Heart right ventricle (tissue), 16 donors: ENCODE data around the gene LBX1. TPM values are rescaled to one million over a fixed set of nuclear protein-coding genes. Genes with fewer than 3 reads are reported as not detected.
A peak's percentile ranks its signal among the peaks of the same experiment; 100 is the strongest.

ENCODE experiments used
- ATAC-seq, 8 donors: fragments of 200-7000 bp; cut with Tn5 transposase; one replicate each; pipeline ENCODE4 v1.9.1; 2020; ENCODE audit warnings: mild to moderate bottlenecking in 8 of 8, moderate library complexity in 8 of 8, moderate number of reproducible peaks in 1 of 8
- DNase-seq, 2 donors: peaks; one replicate each; pipeline ENCODE4 v3.0.0-alpha.2; 2020
- H3K27ac ChIP-seq, 10 donors: fragments of 200-600 bp; sonication (generic) in 2 of 10; one replicate each; pipeline versions ENCODE4 v1.5.0 to v1.8.0; 2020 to 2022; ENCODE audit warnings: mild to moderate bottlenecking in 3 of 10
- H3K27me3 ChIP-seq, 7 donors: fragments of 200-600 bp; one replicate each; pipeline ENCODE4 v1.8.0; 2021 to 2022; ENCODE audit warnings: mild to moderate bottlenecking in 2 of 7
- H3K36me3 ChIP-seq, 9 donors: fragments of 200-600 bp; sonication (generic) in 1 of 9; one replicate each; pipeline versions ENCODE4 v1.5.0 to v1.8.0; 2020 to 2022; ENCODE audit warnings: mild to moderate bottlenecking in 2 of 9
- H3K4me1 ChIP-seq, 9 donors: fragments of 200-600 bp; sonication (generic) in 1 of 9; one replicate each; pipeline versions ENCODE4 v1.5.0 to v1.8.0; 2020 to 2022; ENCODE audit warnings: mild to moderate bottlenecking in 4 of 9
- H3K4me3 ChIP-seq, 10 donors: fragments of 200-600 bp; sonication (generic) in 2 of 10; one replicate each; pipeline versions ENCODE4 v1.5.0 to v1.8.0; 2020 to 2022; ENCODE audit warnings: mild to moderate bottlenecking in 7 of 10, moderate library complexity in 2 of 10
- H3K9me3 ChIP-seq, 11 donors: fragments of 200-600 bp in 10 of 11; sonication (generic) in 2 of 11; one replicate each; pipeline versions ENCODE4 v1.5.0 to v1.8.0; 2013 to 2022; ENCODE audit warnings: mild to moderate bottlenecking in 2 of 11, control low read depth in 1 of 11, moderate library complexity in 1 of 11
- CTCF ChIP-seq, 9 donors: fragments of 200-600 bp; sonication (generic) in 2 of 9; IDR thresholded peaks; one replicate each; pipeline versions ENCODE4 v1.5.0 to v1.8.0; 2021 to 2022; ENCODE audit warnings: antibody characterized with exemption in 9 of 9, mild to moderate bottlenecking in 5 of 9, moderate library complexity in 1 of 9
- WGBS, 2 donors: extraction: QIAGEN DNeasy Blood & Tissue Kit; methylation state at CpG; one replicate each; pipeline ENCODE4 v1.1.7; 2013; ENCODE audit warnings: inconsistent platforms in 1 of 2; 5-methylcytosine and 5-hydroxymethylcytosine counted together
- intact Hi-C, 10 donors: fragments of 100-400 bp; cut with DNase I; formaldehyde crosslinking; loops; one replicate each; pipeline versions ENCODE4 v1.11.1 to v1.14.2; 2022
- polyA plus RNA-seq, 2 donors: library from polyadenylated mRNA; stranded (reverse); fragments of 200-250 nt; gene quantifications; one replicate each; pipeline ENCODE4 v1.2.3, GENCODE V29; 2013
- total RNA-seq, 10 donors: library from RNA; stranded (reverse); fragmentation: NEBNext Ultra II Directional in 3 of 10; extraction: Animal tissue kit (Norgen Biotek cat#: 25700) in 3 of 10; gene quantifications; one replicate each; pipeline versions ENCODE4 v1.2.1 to v1.2.4, GENCODE V29; 2021 to 2023
- donor health status: Arrhythmogenic right ventricular cardiomyopathy.
- donor health status: ischemic (EF 13 %, LVEDD 7.1; RV severe dilation, severe dysfunction).
- donor health status: healthy with polysubstance abuse.
- donor health status: DM: no; HTN: yes; CAD: no.
- donor health status: DM: no; HTN: no; CAD: no.
- donor health status: ischemic (EF 25% LVEDD 6.9; RV normal size, moderate dysfunction).
- donor health status: ischemic (EF 25% LVEDD 5.7; RV mildly dilated, moderate dysfunction).
- donor health status: healthy.
- donor health status: DM: yes; HTN: yes; CAD: no.
- donor health status: Ischemic cardiomyopathy.
- donor health status: ischemic (EF 35%, LVEDD 5.7; RV mildly dilated, moderate dysfunction).
- donor health status: nonischemic (EF 11% LVEDD 7.7; RV severe dilation, severe dysfunction).
- donor health status: DM: yes; HTN: yes; CAD: no.
- donor health status: PGD.
- donor health status: ischemic (EF 29% LVEDD 5.4; RV normal size, mild dysfunction).
- donor health status: nonischemic (EF 23%, LVEDD 6.1; RV moderate dilation, normal function).

The LBX1 gene
- total and polyA plus RNA-seq, 12 donors, result not detected

- Histone ChIP-seq H3K9me3 (no peaks in the 10 kb centered on the region), H3K36me3 (no peaks in the 10 kb centered on the region), H3K4me3 (no peak overlapping the region), H3K27me3 (peaks cover 80 to 100% (median 100%) of the 10 kb centered on the region in 7 donors), H3K4me1 (peaks cover 22 to 58% (median 54%) of the 10 kb centered on the region in 9 donors), H3K27ac (no peak overlapping the region)
- TF ChIP-seq CTCF (IDR thresholded peaks at IDR 0.05), result no peak
- intact Hi-C loops, result loop anchor here in 7 of 10 donors (5.0 to 10.0 kb wide), 8 partner anchors 66 to 564 kb away; partner anchors contain the start of genes FGF8 (in 2 of the 7) and NPM3 (in 1 of the 7)
- no peak for ATAC-seq
- DNase-seq, result no peak
- WGBS, 2 donors, result 4 to 5% methylated on average over 27 of the region's 27 CpGs
These were observed 10.7 kb downstream of the LBX1 start for GRCh38 chr10:101218351-101219138.

GRCh38 chr10:101217450-101218281 is 11.6 kb downstream of the LBX1 start:
- Histone ChIP-seq H3K9me3 (no peaks in the 10 kb centered on the region), H3K27me3 (peaks cover 77 to 100% (median 100%) of the 10 kb centered on the region in 7 donors), H3K4me1 (peaks cover 16 to 51% (median 45%) of the 10 kb centered on the region in 9 donors), H3K27ac (no peak overlapping the region), H3K36me3 (no peaks in the 10 kb centered on the region), H3K4me3 (peak overlapping the region in 2 of 10 donors; percentile 1 to 20)
- no peak for DNase-seq
- peak in 6 of 9 donors; percentile 18 to 48 (median 42) for TF ChIP-seq CTCF (IDR thresholded peaks at IDR 0.05)
- intact Hi-C loops, result loop anchor here in 7 of 10 donors (5.0 to 10.0 kb wide), 8 partner anchors 67 to 565 kb away; partner anchors contain the start of genes FGF8 (in 2 of the 7) and NPM3 (in 1 of the 7)
- WGBS, 2 donors, result 2 to 3% methylated on average over 68 of the region's 68 CpGs
- peak in 4 of 8 donors; percentile 24 to 54 (median 42) for ATAC-seq

- H3K4me3 ChIP-seq, result peak overlapping the region in 2 of 10 donors; percentile 1 to 20
- H3K27ac ChIP-seq, result no peak overlapping the region
- 3 to 4% methylated on average over 21 of the region's 21 CpGs for WGBS, 2 donors
- no peaks in the 10 kb centered on the region for H3K9me3 ChIP-seq
- intact Hi-C loops, result loop anchor here in 7 of 10 donors (5.0 to 10.0 kb wide), 8 partner anchors 68 to 565 kb away; partner anchors contain the start of genes FGF8 (in 2 of the 7) and NPM3 (in 1 of the 7)
- TF ChIP-seq CTCF (IDR thresholded peaks at IDR 0.05), result no peak
- no peaks in the 10 kb centered on the region for H3K36me3 ChIP-seq
- DNase-seq (no peak), ATAC-seq (no peak)
- peaks cover 14 to 47% (median 42%) of the 10 kb centered on the region in 9 donors for H3K4me1 ChIP-seq
- H3K27me3 ChIP-seq, result peaks cover 73 to 100% (median 100%) of the 10 kb centered on the region in 7 donors
These were observed 12.2 kb downstream of the LBX1 start for GRCh38 chr10:101217044-101217425.
